H9 (cell line): ENCODE results near the gene ENOSF1. TPM values are rescaled to one million over a fixed set of nuclear protein-coding genes. Genes with fewer than 3 reads are reported as not detected.

Experiments
- DNase-seq: peaks from one replicate; pipeline ENCODE4 v3.0.0-alpha.2; 2017
- H2AFZ ChIP-seq: one replicate; pipeline ENCODE4 v1.6.1; 2013; ENCODE audit warnings: mild to moderate bottlenecking, low read length, control low read depth, moderate library complexity
- H2AK5ac ChIP-seq: 2 replicates; pipeline ENCODE4 v1.6.1; 2013; ENCODE audit warnings: low read length, control low read depth, mixed read lengths; ENCODE audit not compliant: insufficient read length
- H2BK120ac ChIP-seq: one replicate; pipeline ENCODE4 v1.6.1; 2013; ENCODE audit warnings: low read depth, mild to moderate bottlenecking, low read length, control low read depth, inconsistent platforms; ENCODE audit not compliant: poor library complexity, severe bottlenecking
- H2BK12ac ChIP-seq: 2 replicates; pipeline ENCODE4 v1.6.1; 2013; ENCODE audit warnings: low read length, control low read depth, mixed read lengths, low read depth; ENCODE audit not compliant: insufficient read length
- H2BK15ac ChIP-seq: 2 replicates; pipeline ENCODE4 v1.6.1; 2013; ENCODE audit warnings: low read depth, low read length, control low read depth
- H2BK20ac ChIP-seq: one replicate; pipeline ENCODE4 v1.6.1; 2013; ENCODE audit warnings: low read depth, mild to moderate bottlenecking, low read length, control low read depth, inconsistent platforms; ENCODE audit not compliant: poor library complexity, severe bottlenecking
- H2BK5ac ChIP-seq: 2 replicates; pipeline ENCODE4 v1.6.1; 2013; ENCODE audit warnings: low read length, control low read depth, mixed read lengths; ENCODE audit not compliant: insufficient read length
- H3K14ac ChIP-seq: 2 replicates; pipeline ENCODE4 v1.6.1; 2013; ENCODE audit warnings: low read length, control low read depth; ENCODE audit not compliant: insufficient read depth
- H3K18ac ChIP-seq: 2 replicates; pipeline ENCODE4 v1.6.1; 2013; ENCODE audit warnings: low read depth, mild to moderate bottlenecking, mixed read lengths, low read length, control low read depth; ENCODE audit not compliant: insufficient read length
- H3K23ac ChIP-seq: 2 replicates; pipeline ENCODE4 v1.6.1; 2013; ENCODE audit warnings: low read length, control low read depth, mixed read lengths, low read depth; ENCODE audit not compliant: insufficient read length
- H3K23me2 ChIP-seq: 2 replicates; pipeline ENCODE4 v1.6.1; 2013; ENCODE audit warnings: low read depth, mild to moderate bottlenecking, mixed read lengths, low read length, control low read depth; ENCODE audit not compliant: insufficient read length, poor library complexity, severe bottlenecking
- H3K27ac ChIP-seq: 2 replicates; pipeline ENCODE4 v1.5.1; 2013; ENCODE audit warnings: low read length, control low read depth, mixed read lengths, low read depth; ENCODE audit not compliant: insufficient read length
- H3K27me3 ChIP-seq: 2 replicates; pipeline ENCODE4 v1.6.1; 2013; ENCODE audit warnings: low read length, control low read depth, inconsistent platforms; ENCODE audit not compliant: insufficient read depth
- H3K4ac ChIP-seq: 2 replicates; pipeline ENCODE4 v1.6.1; 2013; ENCODE audit warnings: low read depth, mild to moderate bottlenecking, control low read depth, inconsistent platforms, low read length, moderate library complexity
- H3K4me1 ChIP-seq: 2 replicates; pipeline ENCODE4 v1.6.1; 2013; ENCODE audit warnings: low read length, control low read depth, inconsistent platforms; ENCODE audit not compliant: insufficient read depth
- H3K4me2 ChIP-seq: 2 replicates; pipeline ENCODE4 v1.6.1; 2013; ENCODE audit warnings: low read length, control low read depth, mixed read lengths; ENCODE audit not compliant: insufficient read length, insufficient read depth
- H3K56ac ChIP-seq: 2 replicates; pipeline ENCODE4 v1.6.1; 2013; ENCODE audit warnings: low read depth, mild to moderate bottlenecking, mixed read lengths, low read length, control low read depth; ENCODE audit not compliant: insufficient read length
- H3K79me1 ChIP-seq: 2 replicates; pipeline ENCODE4 v1.6.1; 2013; ENCODE audit warnings: low read depth, mild to moderate bottlenecking, moderate library complexity, low read length, control low read depth, inconsistent platforms; ENCODE audit not compliant: insufficient read depth, poor library complexity, severe bottlenecking
- H3K79me2 ChIP-seq: 2 replicates; pipeline ENCODE4 v1.6.1; 2013; ENCODE audit warnings: low read length, control low read depth, inconsistent platforms; ENCODE audit not compliant: insufficient read depth
- H3K9ac ChIP-seq: 2 replicates; pipeline ENCODE4 v1.6.1; 2013; ENCODE audit warnings: low read length, control low read depth, mixed read lengths; ENCODE audit not compliant: insufficient read length; ENCODE audit errors: extremely low read depth
- H3K9me3 ChIP-seq: one replicate; pipeline ENCODE4 v1.6.1; 2013; ENCODE audit warnings: low read depth, low read length, inconsistent platforms; ENCODE audit not compliant: control insufficient read depth
- H3T11ph ChIP-seq: one replicate; pipeline ENCODE4 v1.6.1; 2013; ENCODE audit warnings: mild to moderate bottlenecking, low read length, control low read depth, inconsistent platforms
- H4K20me1 ChIP-seq: one replicate; pipeline ENCODE4 v1.6.1; 2013; ENCODE audit not compliant: control insufficient read depth, insufficient read length, insufficient read depth
- H4K5ac ChIP-seq: 2 replicates; pipeline ENCODE4 v1.6.1; 2013; ENCODE audit warnings: low read depth, mild to moderate bottlenecking, mixed read lengths, low read length, control low read depth; ENCODE audit not compliant: insufficient read length
- H4K8ac ChIP-seq: replicated peaks from 2 replicates; pipeline ENCODE4 v1.6.1; 2013; ENCODE audit warnings: low read length, control low read depth, mixed read lengths, low read depth; ENCODE audit not compliant: insufficient read length
- H4K91ac ChIP-seq: 2 replicates; pipeline ENCODE4 v1.6.1; 2013; ENCODE audit warnings: low read depth, mild to moderate bottlenecking, moderate library complexity, mixed read lengths, low read length, control low read depth; ENCODE audit not compliant: insufficient read length
- H3K27ac Mint-ChIP-seq, 3 experiments: 2 replicates in 2 of 3; 3 replicates in 1 of 3; pipeline ENCODE4 v1.8.0; 2020 to 2021; ENCODE audit warnings: mixed read lengths in 3 of 3, mild to moderate bottlenecking in 1 of 3, moderate library complexity in 1 of 3
- H3K27me3 Mint-ChIP-seq: 2 replicates; pipeline ENCODE4 v1.8.0; 2021; ENCODE audit warnings: low read depth, mild to moderate bottlenecking, moderate library complexity, mixed read lengths
- H3K36me3 Mint-ChIP-seq, 3 experiments: 2 replicates in 2 of 3; 3 replicates in 1 of 3; pipeline ENCODE4 v1.8.0; 2020 to 2021; ENCODE audit warnings: low read depth in 3 of 3, mixed read lengths in 3 of 3; ENCODE audit not compliant: insufficient read depth in 1 of 3
- H3K4me1 Mint-ChIP-seq, 2 experiments: 2 replicates each; pipeline ENCODE4 v1.8.0; 2020; ENCODE audit warnings: mixed read lengths in 2 of 2
- H3K4me3 Mint-ChIP-seq, 2 experiments: 2 replicates in 1 of 2; 3 replicates in 1 of 2; pipeline ENCODE4 v1.8.0; 2020 to 2021; ENCODE audit warnings: mild to moderate bottlenecking in 2 of 2, mixed read lengths in 2 of 2, moderate library complexity in 1 of 2
- H3K9me3 Mint-ChIP-seq, 2 experiments: 2 replicates in 1 of 2; 3 replicates in 1 of 2; pipeline ENCODE4 v1.8.0; 2020; ENCODE audit warnings: mild to moderate bottlenecking in 2 of 2, mixed read lengths in 2 of 2, moderate library complexity in 1 of 2
- CTCF ChIP-seq: fragments of 200-600 bp; sonication (generic); conservative IDR thresholded peaks from 3 replicates; pipeline ENCODE4 v1.8.0; 2021; ENCODE audit warnings: antibody characterized with exemption, mild to moderate bottlenecking
- WGBS: extraction: QIAGEN DNeasy Blood & Tissue Kit; methylation state at CpG from one replicate; pipeline ENCODE4 v1.1.7; 2013; ENCODE audit warnings: missing lambda C conversion rate, low lambda C conversion rate, mixed read lengths; ENCODE audit not compliant: insufficient read length; ENCODE audit errors: extremely low coverage; 5-methylcytosine and 5-hydroxymethylcytosine counted together
- total RNA-seq: library from RNA; stranded (reverse); gene quantifications from 2 replicates; pipeline ENCODE4 v1.2.1, GENCODE V29; 2021

The ENOSF1 gene
- total RNA-seq, 1 experiment from 2014 or later = 40.3 TPM

- Histone ChIP-seq H3K56ac (no peak overlapping the region), H2AFZ (no peak overlapping the region), H3K4me1 (no peaks in the 10 kb centered on the region), H2BK120ac (no peak overlapping the region), H2BK15ac (no peak overlapping the region), H3K23me2 (no peaks in the 10 kb centered on the region), H3K18ac (no peak overlapping the region), H3T11ph (no peak overlapping the region), H3K9ac (no peak overlapping the region), H4K8ac (no peak overlapping the region), H4K5ac (no peak overlapping the region), H3K9me3 (no peaks in the 10 kb centered on the region), H2BK12ac (no peak overlapping the region), H3K14ac (no peak overlapping the region), H3K79me2 (no peaks in the 10 kb centered on the region), H2BK20ac (no peak overlapping the region), H3K79me1 (no peaks in the 10 kb centered on the region), H3K27me3 (no peaks in the 10 kb centered on the region), H3K4ac (no peak overlapping the region), H4K20me1 (no peaks in the 10 kb centered on the region), H3K23ac (no peak overlapping the region), H3K27ac (no peak overlapping the region), H3K4me2 (no peak overlapping the region), H4K91ac (no peak overlapping the region), H2BK5ac (no peak overlapping the region), H2AK5ac (no peak overlapping the region)
- TF ChIP-seq CTCF = no peak
- Mint-ChIP-seq H3K27me3 (no peaks in the 10 kb centered on the region), H3K4me3 (no peak overlapping the region), H3K27ac (0 out of 7 replicates have a peak overlapping the region, but pooled peaks of 1 of the 3 experiments have one; percentile 40), H3K4me1 (no peaks in the 10 kb centered on the region), H3K36me3 (peaks cover 12 to 78% (median 47%) of the 10 kb centered on the region in 3 experiments; a peak in 6 of 7 replicates), H3K9me3 (no peaks in the 10 kb centered on the region)
- no CpG with 5 or more reads among the region's 4 CpGs for WGBS
- DNase-seq = no peak
Measured at GRCh38 chr18:677145-677544, 35.3 kb downstream of the ENOSF1 start.
